ENCODE data around the gene PCF11. TPM values are rescaled to one million over a fixed set of nuclear protein-coding genes. Genes with fewer than 3 reads are reported as not detected.
"Not testable (repeated sequence)": the region's sequence is repeated elsewhere in the genome, so short reads cannot be mapped to it uniquely, and the experiment has no call there.

The PCF11 gene
- total RNA-seq, 2 donors from 2014 or later, result 79.5 to 85.6 TPM

DNA sequence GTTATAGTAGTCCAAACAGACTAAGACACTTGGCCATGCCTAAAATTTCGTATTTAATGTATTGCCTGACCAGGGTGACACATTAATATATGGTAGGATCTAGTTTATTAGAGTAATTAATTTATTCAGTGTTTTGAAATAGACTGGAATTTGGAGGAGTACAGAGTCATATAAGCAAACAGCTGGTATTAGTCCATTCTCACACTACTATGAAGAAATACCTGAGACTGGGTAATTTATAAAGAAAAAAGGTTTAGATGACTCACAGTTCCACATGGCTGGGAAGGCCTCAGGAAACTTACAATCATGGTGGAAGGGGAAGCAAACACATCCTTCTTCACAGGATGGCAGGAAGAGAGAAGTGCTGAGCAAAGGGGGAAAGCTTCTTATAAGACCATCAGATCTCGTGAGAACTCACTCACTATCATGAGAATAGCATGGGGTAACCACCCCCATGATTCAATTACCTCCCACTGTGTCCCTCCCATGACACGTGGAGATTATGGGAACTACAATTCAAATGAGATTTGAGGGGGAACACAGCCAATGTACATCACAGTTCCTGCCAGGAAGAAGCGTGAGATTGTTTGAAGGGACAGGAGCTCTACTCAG, 49.9 kb downstream of the PCF11 start:
- H3K9me3 Mint-ChIP-seq; DNase-seq; H3K27me3 Mint-ChIP-seq (ENCODE audit: low read depth); ATAC-seq (replicated peaks in 1 of 2); H3K36me3 Mint-ChIP-seq (ENCODE audit: insufficient read depth in 2 of 2); H3K27ac Mint-ChIP-seq; H3K4me1 Mint-ChIP-seq (ENCODE audit: low read depth); H3K4me3 Mint-ChIP-seq: not testable (repeated sequence)

DNA sequence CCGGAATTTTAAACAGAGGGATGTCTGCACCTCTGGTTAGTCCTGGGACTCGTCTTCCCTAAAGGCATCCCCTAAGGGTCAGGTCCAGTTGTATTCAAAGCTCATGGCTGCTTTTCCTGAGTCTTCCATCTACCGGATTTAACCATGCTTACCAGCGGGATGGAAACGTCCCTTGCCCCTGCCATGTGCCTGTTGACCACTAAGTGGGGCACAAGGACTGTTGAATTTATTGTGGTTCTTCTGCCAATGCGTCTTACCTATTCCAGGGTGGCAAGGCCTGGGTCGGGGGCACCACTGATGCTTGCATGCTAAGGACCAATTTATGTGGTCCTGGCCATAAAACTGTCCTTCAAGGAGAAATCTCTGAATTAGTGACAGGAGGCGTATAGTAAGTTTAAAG, 62.2 kb downstream of the PCF11 start:
- Mint-ChIP-seq H3K9me3 (no peaks in the 10 kb centered on the region), H3K4me1 (ENCODE audit: low read depth) (no peaks in the 10 kb centered on the region), H3K4me3 (no peak overlapping the region), H3K27me3 (ENCODE audit: low read depth) (no peaks in the 10 kb centered on the region), H3K36me3 (ENCODE audit: insufficient read depth in 2 of 2) (peaks cover under 1 to 1% of the 10 kb centered on the region in 2 donors), H3K27ac (no peak overlapping the region)
- ATAC-seq (replicated peaks in 1 of 2) (no peak), DNase-seq (no peak)

DNA sequence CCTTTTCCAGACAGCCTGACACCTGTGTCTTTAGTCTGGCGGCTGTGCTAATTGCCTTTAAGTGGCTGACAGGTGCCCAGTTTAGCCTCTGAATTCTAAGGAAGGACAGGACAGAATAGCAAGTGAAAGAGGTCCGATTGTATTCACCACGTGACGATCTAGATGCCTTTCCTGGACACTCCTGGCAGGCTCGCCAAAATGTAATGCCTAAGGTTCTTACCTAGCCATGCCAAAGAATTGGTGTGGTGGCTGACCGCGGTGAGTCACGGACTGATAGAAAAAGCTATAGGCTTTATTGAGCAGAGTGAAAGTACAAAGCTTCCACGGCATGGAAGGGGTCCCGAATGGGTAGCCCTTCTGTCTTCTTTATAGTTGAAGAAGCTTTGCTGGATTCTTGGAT, 63.3 kb downstream of the PCF11 start:
- DNase-seq (no peak), ATAC-seq (replicated peaks in 1 of 2) (no peak)
- Mint-ChIP-seq H3K9me3 (no peaks in the 10 kb centered on the region), H3K4me3 (no peak overlapping the region), H3K27me3 (ENCODE audit: low read depth) (no peaks in the 10 kb centered on the region), H3K36me3 (ENCODE audit: insufficient read depth in 2 of 2) (no peaks in the 10 kb centered on the region), H3K4me1 (ENCODE audit: low read depth) (no peaks in the 10 kb centered on the region), H3K27ac (no peak overlapping the region)

DNA sequence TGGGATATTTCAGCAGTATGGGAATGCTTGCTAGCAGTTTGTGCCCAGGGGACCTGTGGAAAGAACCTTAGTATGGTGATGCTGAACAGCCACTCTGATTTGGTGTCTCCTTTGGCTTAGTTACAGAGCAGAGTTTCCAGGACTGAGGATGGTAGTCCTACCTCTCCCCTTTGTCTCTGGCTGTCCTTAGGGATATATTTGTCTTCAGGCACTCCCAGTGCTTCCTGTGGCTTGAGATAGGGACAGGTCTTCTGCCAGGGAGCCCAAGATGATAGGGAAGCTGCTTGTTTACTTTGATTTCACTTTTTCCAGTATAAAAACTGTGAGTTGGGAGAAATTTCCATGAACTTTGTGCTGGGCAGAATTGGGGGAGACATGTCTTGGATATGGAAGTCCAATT, 64.8 kb downstream of the PCF11 start:
- no peak for ATAC-seq (replicated peaks in 1 of 2)
- H3K27ac Mint-ChIP-seq, result no peak overlapping the region
- no peak for DNase-seq
- H3K27me3 Mint-ChIP-seq (ENCODE audit: low read depth), result no peaks in the 10 kb centered on the region
- no peaks in the 10 kb centered on the region for H3K4me1 Mint-ChIP-seq (ENCODE audit: low read depth)
- H3K4me3 Mint-ChIP-seq, result no peak overlapping the region
- no peaks in the 10 kb centered on the region for H3K9me3 Mint-ChIP-seq
- H3K36me3 Mint-ChIP-seq (ENCODE audit: insufficient read depth in 2 of 2), result no peaks in the 10 kb centered on the region

DNA sequence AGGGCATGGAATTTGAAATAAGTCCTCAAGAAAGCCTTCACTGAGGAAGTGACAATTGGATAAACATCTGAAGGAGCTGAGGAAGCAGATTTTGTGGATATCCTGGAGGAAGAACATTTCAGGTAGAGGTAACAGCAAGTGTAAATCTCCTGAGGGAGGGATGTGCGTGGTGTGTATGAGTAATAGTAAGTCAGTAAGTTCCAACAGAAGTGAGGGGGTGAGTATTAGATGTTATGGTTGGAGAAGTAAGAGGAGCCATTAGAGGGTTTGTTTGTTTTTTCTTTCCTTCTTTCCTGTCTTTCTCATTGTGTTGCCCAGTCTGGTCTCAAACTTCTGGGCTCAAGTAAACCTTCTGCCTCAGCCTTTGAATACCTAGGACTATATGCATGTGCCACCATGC, 65.6 kb downstream of the PCF11 start:
- H3K4me3 Mint-ChIP-seq, result no peak overlapping the region

DNA sequence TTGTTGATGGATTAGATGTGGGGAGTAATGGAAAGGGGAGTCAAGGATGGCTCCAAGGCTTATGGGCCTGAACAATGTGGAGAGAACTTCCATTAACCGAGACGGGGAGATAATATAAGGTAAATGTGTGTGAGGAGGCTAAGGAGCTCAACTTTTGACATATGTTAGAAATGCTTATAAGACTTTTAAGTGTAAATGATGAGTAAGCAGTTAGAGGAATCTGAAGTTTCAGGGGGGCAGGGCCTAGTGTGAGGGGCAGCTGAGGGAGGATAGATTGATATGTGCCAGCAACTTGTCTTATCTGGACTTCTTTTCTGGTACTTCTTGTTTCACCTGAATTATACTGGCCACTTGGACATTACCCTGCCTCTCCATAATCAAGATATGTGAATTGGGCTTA, 66.5 kb downstream of the PCF11 start:
- Mint-ChIP-seq H3K27me3 (ENCODE audit: low read depth) (no peaks in the 10 kb centered on the region), H3K9me3 (no peaks in the 10 kb centered on the region), H3K36me3 (ENCODE audit: insufficient read depth in 2 of 2) (no peaks in the 10 kb centered on the region), H3K27ac (no peak overlapping the region), H3K4me1 (ENCODE audit: low read depth) (no peaks in the 10 kb centered on the region), H3K4me3 (no peak overlapping the region)
- ATAC-seq (replicated peaks in 1 of 2) (no peak), DNase-seq (no peak)

More for the DNA sequence above, 65.6 kb downstream of the PCF11 start:
- no peak for DNase-seq
- Mint-ChIP-seq H3K9me3 (no peaks in the 10 kb centered on the region), H3K27me3 (ENCODE audit: low read depth) (no peaks in the 10 kb centered on the region), H3K4me1 (ENCODE audit: low read depth) (no peaks in the 10 kb centered on the region), H3K27ac (no peak overlapping the region), H3K36me3 (ENCODE audit: insufficient read depth in 2 of 2) (no peaks in the 10 kb centered on the region)
- ATAC-seq (replicated peaks in 1 of 2), result no peak

DNA sequence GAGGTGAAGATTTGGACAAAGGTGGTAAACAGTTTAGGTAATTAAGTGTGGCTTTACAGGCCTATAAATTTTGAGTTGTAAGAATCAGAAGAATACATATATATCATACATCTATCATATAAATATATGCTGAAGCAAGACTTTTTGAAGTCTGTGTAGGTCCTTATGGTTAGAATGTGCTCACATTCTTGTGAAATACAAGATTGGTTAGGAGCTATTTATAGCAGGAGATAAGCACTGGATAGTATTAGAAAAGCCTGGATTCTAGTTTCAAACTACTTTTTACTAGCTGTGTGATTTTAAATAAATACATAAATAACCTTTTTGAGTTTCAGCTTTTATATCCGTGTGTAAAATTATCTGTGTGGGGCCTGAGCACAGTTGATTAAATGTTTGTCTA, 78.9 kb downstream of the PCF11 start:
- H3K27me3 Mint-ChIP-seq (ENCODE audit: low read depth), result no peaks in the 10 kb centered on the region
- DNase-seq (no peak), ATAC-seq (replicated peaks in 1 of 2) (no peak)
- H3K27ac Mint-ChIP-seq, result no peak overlapping the region
- H3K4me1 Mint-ChIP-seq (ENCODE audit: low read depth), result no peaks in the 10 kb centered on the region
- no peak overlapping the region for H3K4me3 Mint-ChIP-seq
- no peaks in the 10 kb centered on the region for H3K36me3 Mint-ChIP-seq (ENCODE audit: insufficient read depth in 2 of 2)
- H3K9me3 Mint-ChIP-seq, result no peaks in the 10 kb centered on the region

Other genes with a start within 250 kb of the PCF11 start
- gene RAB30, start 85.2 kb upstream of the PCF11 start, total RNA-seq, result 10 to 100 TPM; 15.3 to 19.0 TPM
- 1 to 10 TPM; 4.9 to 6.6 TPM for gene ANKRD42, start 36.6 kb downstream of the PCF11 start, total RNA-seq
- 10 to 100 TPM; 38.8 to 43.2 TPM for gene CCDC90B, start 129.2 kb downstream of the PCF11 start, total RNA-seq

Data from activated T-cell treated with anti-CD3 and anti-CD28 coated beads, Interleukin-2, amount 50 U/mL, for 72 hours (primary cell).